NCI-H2196 treated with DMSO at 0.1 percent for 48 hours (cell line): ENCODE measurements around the gene PTPRD.

ENCODE experiments used
- DNase-seq: peaks from one replicate; lab custom pipeline; 2025; ENCODE audit not compliant: unreplicated experiment; lab: John Stamatoyannopoulos, UW

PTPRD gene

DNA sequence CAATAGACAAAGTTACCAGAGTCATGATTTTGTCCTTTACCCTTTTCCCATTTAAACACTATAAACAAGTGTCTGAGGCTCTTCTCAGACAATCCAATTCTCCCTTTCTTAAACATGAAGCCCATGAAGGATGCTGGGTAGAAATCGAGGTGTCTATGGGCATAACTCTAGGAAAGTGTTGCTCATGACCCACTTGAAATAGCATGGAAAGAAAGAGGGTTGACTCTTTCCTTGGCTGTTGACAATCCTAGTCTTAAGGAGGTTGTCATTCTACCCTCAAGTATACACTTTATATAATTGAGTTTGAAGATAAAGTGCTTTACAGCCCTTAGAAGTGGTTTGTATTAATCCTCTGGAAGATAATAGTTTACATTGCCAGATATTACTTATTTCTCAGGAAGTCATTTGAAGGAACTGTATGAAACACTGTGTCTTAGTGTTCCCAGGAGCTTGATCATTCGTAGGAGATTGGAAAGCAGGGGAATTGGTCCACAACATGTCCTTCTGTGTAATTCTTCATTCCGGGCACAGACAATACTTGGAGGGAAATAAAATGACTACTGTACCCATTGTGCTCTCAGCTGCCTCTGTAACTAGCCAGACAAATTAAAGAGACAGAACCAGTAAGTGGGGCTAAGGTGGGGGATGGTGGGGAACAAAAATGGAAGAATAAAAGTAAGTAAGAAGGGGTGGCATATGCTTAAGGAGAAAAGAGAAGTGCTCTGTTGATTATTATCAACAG is 1734.9 kb downstream of the PTPRD start:
- no peak for DNase-seq

DNA sequence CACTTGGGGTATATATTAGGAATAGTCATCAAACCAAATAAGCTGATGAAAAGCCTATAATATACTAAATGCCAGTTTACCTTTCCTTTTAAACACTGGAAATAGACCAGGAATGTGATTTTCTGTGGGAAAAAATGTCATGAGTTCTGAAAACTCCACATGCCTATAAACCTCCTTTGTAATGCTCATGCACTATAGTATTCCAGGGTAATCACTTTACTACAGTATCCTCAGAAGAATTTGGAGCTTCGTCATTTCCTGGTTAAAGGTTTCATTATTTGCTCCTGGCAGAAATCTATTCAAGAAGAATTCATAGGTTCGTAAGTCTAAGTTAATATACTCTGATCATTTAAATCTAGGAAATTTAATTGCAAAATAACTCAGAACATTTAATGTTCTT is 1736.5 kb downstream of the PTPRD start:
- no peak for DNase-seq

DNA sequence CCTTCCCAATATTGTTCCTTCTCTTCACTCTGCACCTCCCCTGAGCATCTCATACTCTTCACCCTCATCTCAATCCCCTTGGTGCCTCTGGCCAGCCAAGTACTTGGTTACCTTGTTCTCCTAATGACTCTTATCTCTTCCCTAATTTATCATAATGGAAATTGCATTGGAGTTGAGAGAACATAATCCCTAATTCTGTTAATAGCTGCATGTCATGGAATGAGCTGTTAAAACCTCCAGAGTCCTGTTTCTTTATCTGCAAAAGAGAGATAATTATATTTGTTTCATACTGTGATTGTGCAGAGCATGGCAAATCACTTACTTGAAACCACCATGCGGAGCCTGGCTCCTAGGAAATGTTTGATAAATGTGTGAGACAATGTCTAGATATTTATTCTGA is 1738.3 kb downstream of the PTPRD start:
- no peak for DNase-seq

DNA sequence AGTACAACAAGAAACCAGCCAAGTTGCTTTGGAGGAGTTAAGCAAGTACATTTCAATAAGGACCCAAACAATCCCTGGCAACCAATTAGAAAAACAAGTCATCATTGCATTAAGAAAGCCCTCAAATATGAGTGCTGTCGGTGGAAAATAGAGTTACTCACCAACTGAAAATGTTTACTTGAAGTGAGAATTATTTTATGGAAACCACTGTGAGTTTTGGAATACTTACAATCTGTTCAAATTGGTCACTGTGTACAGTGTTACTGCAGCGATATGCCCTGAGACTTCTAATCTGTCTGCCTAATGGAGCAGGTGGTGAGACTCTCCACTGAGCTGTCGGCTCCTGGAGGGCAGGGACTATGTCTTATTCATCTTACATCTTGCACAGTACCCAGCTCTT is 1740.0 kb downstream of the PTPRD start:
- DNase-seq, result no peak

DNA sequence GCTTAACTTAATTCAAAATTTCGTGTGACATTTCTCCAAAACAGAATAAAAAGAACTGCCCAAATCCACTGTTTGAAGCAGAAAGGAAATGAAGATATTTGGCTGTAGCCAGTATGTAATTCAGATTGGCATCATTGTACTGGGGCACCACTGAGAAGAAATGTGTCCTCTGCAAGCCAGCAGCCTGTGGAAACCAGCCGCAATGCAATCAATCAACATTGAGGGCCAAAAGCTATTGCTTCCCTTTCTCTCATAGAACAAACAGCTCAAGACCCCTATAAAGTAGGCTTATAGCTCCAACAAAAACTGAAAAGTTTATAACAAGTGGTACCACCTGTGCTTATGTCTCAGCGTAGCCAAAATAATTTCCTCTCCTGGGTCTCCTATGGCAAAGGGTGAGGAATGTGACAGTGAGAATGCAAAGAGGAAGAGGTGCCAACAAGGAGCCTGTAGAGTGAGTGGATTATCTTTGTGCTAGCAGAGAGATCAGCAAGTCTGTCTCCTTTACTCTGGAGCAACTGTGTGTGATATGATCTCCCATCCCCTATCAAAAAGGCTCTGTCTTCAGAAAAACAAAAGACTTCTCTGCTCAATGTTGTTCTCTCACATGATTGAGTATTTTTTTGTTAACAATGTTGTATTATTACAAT is 1740.9 kb downstream of the PTPRD start:
- DNase-seq, result no peak

DNA sequence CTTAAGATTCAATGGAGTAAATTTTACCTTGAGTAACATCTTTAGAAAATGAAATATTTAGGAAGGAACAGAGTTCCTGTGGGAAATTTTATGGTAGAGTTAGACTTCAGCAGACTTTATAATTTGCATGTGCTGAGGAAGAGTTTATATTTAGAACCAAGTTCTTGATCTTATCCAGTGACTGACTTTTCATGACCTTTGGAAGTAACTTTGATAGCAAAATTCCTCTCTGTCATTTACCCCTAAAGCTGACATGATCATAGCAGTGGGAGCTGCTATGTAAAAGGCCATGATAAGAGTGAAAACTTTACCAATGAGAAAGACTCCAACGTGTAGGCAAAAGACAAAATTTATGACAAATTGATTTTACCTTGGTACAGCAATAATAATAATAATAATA is 1741.4 kb downstream of the PTPRD start:
- no peak for DNase-seq

DNA sequence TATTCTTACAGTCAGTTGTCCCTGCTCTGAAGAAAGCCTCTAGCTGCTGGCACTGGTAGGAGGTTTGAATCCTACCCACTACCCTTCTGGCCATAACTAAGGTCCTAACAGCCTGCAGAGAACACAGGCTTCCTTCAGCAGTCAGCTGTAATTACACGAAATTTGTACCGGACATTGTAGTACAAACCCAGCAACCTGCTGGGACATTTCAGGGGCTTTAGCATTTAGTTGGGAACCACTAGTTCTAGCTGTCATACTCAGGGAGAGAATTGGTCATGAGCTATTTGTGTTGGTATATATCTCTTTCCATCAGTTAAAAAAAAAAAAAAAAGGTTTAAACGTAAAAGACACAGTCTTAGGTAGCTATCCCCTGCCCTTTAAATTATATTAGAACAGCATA is 1743.0 kb downstream of the PTPRD start:
- no peak for DNase-seq

DNA sequence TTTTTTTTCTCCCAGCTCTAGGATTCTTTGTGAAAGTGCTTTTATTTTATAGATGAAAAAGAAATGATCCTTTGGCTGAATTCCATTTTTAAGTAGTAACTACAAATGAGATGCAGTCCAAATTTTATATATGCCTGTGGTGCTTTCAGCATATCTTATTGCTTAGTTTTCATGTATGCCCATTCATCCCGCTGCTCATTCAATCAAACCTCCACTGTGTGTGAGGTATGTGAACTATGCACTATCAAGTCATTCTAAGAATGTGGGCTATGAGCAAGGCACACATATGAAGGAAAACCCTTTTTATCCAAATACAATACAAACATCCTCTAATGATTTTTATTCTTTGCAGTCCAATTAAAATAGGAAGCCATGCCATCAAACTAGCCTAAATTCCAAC is 1744.2 kb downstream of the PTPRD start:
- DNase-seq, result no peak

DNA sequence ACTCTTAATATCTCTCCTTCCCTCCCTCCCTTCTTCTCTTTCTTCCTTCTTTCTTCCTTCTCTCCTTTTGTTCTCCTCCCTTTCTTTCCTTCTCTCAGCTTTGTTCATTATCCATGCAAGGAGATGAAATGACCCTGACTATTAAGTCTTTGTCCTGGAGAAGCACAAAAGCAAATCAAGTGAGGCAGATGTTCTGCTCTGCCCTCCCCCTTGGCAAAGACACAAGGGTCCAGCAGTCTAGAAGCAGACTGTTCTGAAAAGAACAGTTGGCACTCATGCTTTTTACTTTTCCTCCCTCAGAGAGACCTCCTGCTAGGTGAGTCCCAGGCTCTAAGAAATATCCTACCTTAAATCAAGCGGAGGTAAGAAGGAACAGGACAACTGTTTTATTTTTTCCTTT is 1745.7 kb downstream of the PTPRD start:
- no peak for DNase-seq

DNA sequence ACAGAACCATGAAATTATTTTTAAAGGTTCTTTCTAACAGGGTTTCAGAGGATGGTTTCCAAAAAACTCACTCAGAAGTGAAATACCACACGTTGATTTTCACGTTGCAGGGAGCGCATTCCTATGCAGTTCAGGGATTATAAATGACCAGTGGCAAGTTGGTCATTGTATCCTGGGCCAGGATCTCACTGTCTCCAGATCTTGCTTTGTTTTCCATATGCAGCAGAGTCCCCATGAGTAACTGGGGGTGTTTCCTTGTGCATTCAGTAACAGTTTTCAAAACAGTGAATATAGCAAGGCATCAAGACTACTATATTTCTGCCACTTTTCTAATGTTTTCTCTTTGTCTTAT is 1748.3 kb downstream of the PTPRD start:
- DNase-seq, result no peak

DNA sequence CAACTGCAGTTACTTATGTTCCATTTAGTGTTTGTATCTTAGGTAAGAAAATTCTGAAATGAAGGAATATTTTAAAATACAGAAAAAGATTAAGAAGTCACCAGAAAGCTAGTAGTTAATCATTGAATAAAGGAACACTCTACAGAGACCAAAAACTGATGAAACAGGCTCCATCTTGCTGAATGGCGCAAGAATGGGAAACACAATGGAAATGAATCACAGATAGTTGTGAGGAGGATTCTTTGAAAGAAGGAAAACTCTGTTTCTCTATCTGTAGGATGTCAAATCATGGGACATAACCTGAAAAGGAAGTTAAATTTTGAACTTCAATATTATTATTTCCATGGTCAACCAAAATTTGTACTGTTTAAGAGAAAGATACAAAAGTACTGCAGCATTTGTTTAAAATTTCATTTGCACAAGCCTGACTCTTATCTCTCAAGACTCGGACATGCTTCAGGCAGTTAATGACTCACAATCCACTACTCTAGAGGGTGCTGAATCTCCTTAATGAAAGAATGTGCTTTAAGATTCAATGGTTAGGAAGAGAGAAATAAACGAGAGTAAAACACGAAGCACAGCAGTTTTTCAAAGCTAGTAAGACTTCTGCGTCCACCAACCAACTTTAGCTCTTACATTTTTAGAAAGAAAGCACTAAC is 1748.8 kb downstream of the PTPRD start:
- no peak for DNase-seq

DNA sequence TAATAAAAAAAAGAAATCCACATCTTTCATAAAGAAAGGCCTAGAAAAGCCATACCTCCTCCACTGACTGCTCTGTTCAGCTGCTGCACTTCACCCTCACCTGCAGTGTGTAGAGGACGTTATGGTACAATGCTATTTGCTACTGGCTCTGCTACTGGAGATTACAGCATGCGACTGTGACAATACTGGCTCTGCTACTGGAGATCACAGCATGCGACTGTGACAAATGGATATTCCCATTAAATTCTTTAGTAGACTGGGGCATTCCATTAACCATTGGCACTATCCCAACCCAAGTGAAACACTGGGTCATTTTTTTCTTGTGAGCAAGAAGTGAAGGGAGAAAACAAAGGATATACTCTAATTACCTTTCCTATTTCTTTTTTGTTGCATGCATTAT is 1749.7 kb downstream of the PTPRD start:
- DNase-seq, result no peak

DNA sequence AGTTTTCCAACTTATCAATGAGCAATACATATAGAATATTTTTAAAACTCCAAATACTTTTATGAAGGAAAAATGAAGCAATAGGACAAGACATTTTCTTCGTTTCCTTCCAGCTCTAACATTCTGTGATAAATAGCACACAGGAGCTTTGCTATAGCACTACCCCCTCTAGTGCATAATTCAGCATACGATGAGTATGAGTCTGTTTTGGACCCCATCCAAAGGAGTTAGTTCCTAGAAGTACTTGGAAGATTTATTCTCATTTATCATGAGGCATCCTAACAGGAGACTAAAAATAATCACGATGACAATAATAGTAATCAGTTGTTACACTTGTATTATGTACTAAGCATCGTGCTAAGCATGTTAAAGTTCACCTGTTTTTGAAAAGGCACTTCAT is 1751.9 kb downstream of the PTPRD start:
- no peak for DNase-seq

DNA sequence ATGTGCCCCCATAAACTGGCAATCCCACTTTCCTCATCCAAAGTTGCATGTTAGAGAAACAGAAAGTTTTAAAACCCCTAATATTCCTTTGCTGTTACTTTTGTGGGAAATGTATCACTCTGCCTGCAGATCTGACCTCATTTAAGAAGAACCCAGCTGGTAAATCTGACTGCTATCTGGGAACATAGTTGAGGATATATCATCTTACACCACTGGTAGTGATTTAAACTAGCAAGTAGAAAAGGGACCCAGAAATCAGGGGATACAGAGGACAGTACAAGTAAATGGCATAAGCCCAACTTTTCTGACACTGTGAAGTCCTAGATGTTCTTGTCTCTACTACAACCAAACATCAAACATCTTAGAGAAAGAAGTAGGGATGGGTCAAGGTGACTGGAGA is 1752.7 kb downstream of the PTPRD start:
- DNase-seq, result no peak

DNA sequence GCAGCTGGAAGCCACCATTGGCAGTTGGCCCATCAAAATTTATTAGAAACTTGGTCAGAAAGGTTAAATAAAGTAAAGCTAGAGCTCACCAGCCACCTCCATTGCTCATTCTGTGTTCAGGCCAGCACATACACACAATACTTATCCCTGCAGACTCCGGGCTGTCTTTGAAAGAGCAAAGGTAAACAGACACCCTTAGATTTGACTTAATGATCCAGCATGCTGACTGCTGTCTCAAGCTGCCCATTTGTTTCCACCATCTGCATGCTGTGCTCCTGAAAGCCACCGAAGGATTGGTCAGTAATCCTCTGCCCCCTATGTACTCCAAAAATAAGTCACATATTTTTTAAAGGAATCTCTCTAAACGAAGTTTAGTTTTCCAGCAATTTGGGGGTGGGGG is 1753.4 kb downstream of the PTPRD start:
- DNase-seq, result no peak

DNA sequence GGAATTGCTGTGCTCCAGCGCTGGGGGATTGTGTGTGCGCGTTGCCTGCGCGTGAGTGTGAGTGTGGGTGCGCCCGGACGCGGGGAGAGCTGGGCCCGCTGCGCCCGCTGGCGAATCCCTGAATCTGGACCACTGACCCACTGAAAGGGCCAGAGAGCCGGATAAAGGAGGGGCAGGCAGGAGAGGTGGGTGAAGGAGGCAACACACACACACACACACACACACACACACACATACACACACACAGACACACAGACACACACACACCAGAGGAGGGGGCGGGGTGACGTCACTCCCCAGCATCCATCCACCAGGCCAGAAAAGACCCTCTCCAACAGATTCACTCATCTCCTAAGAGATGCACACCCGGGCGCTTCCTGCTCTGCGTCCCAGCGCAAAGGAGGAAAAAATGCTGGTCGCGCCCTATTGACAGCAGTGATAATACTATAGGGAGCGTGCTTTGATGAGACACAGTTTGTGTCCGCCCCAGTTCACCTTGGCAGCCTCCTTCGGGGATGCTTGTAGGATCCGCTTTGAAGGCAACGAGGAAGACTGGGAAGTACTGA is 1754.1 kb downstream of the PTPRD start:
- no peak for DNase-seq

DNA sequence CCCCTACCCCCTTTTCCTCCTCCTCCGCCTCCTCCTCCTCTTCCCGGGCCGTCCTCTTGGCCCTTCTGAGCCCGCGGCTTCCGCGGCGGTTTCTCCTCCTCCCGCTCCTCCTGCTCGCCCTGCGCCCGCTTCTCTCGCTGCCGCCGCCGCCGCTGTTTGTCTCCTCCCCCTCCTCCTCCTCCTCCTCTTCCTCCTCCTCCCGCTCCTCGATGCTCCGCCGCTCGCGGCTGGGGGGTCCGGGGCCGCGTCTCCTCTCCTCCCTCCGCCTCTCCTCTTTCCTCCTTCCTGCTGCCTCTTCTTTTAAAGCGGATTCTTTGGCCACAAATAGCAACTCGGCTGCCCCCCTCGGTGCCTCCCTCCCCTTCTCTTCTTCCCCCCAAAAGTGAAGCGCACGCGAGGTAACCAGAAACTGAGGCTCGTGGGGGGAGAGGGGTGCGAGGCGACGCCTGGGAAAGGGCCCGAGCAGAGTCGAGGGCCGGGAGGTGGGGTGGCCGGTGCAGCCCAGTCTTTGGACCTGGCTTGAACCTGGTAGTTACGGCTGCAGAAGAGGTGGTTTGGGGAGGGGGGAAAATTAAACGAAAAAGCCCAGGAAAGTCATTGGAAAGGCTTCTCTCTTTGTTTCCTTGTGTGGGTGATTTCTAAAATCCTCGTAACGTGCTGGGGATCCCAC is 1754.7 kb downstream of the PTPRD start:
- DNase-seq, result no peak

DNA sequence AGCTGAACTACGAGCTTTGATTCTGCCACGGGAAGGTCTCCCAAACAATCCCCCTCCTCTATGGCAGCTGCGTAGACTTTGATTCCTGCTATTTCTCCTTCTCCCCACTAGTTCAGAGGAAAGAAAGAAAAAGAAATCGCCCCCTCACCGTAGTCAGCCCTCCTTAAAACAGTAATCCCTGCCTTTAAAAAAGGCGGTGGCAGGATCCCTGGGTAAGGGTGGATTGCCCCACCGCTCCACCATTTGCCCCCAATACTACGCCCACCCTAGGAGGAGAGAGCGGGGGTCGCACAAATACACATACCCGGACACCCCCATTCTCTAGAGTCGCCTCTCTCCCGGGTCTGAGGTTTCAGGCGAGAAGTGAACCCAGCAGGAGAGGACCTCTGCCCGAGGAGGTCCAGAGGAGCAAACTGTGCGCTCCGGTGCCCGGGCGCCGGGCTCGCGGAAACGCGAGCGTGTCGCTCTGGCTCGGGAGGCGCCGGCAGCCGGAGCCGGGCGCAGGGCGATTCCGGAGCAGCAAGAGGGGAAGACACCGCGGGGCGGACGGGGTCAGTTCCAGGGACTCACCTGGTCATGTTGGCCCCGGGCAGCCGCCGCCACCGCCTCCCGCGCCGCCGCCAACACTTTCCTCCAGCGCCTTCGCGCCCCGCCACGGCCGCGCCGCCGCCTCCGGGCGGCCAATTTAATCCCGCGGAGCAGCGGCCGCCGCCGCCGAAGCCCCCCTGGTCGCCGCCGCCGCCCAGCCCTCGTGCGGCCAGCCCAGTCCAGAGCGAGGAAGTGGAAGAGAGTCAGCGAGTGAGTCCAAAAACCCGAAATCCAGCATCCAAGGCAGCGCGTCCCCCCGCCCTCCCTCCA is 1755.5 kb downstream of the PTPRD start:
- DNase-seq, result no peak

DNA sequence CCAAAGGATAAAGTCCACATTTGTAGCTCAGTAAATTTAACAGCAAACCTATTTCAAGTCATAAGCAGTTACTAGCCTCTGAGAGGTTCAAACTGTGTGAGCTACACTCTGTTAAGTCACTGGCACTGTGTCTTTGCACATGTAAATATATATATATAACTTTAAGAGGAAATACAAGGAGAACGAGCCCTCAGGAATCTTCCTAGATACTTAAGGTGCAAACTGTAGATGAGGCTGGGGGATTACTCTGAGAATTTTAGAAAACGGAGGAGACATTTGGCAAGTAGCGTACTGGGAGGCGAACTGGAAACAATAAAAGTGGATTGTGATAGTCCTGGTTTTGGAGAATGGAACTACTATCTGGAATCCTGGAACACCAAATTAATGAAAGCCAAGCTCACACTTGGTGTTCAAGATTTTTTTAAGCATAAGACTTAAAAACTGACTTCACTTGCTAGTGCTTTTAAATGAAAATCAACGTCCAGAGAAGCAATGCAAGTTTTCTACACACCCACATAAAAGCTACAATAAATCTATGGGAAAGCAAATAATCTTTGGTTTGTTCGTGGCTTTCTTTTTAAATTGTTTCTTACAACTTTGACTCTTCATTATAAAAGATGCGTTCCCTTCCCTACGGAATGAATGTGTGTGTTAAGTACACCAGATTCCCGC is 1756.3 kb downstream of the PTPRD start:
- DNase-seq, result no peak

DNA sequence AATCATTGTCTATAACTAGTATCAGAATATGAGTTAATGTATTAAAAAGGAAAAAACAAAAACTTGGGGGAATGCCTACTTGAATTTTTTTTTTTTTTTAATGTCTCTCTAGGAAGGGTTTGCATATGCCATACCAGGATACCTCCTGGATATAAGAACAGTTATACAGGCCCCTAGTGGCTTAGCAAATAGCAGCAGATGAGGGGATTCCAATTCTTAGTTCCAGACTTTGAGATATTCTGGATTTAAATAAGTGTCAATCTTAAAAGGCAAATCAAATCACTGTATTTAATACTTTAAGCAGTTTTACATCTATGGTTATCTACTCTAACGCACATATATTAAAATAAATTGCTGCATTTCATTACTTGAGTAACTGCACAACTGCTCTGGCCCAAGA is 1757.8 kb downstream of the PTPRD start:
- no peak for DNase-seq
